ENCODE data around the gene NABP2.

GRCh38 chr12:56257071-56257470, 32.9 kb downstream of the NABP2 start:
- TF ChIP-seq EZH2phosphoT487 (IDR thresholded peaks at IDR 0.05; ENCODE audit: insufficient read depth, low read depth) (no peak), EZH2 (IDR thresholded peaks at IDR 0.05; ENCODE audit: insufficient read depth, poor library complexity, severe bottlenecking) (no peak)
